Loucy (cell line): ENCODE results near the gene GNG13.

Experiments used
- H2AFZ ChIP-seq: fragments of 200-600 bp; sonication (generic); 2 replicates; pipeline ENCODE4 v1.6.0; 2016; ENCODE audit warnings: antibody characterized with exemption, mild to moderate bottlenecking, low read length, moderate library complexity
- H3F3A ChIP-seq: fragments of 200-600 bp; 2 replicates; pipeline ENCODE4 v1.6.0; 2016; ENCODE audit warnings: antibody characterized with exemption, low read depth, mild to moderate bottlenecking
- H3K27me3 ChIP-seq: fragments of 200-600 bp; sonication (generic); 2 replicates; pipeline ENCODE4 v1.6.1; 2014; ENCODE audit warnings: low read length, mild to moderate bottlenecking; ENCODE audit not compliant: insufficient read depth, poor library complexity, severe bottlenecking
- H3K36me3 ChIP-seq: fragments of 200-600 bp; sonication (generic); 2 replicates; pipeline ENCODE4 v1.6.1; 2016; ENCODE audit warnings: low read length; ENCODE audit not compliant: insufficient read depth
- H3K4me1 ChIP-seq: fragments of 200-600 bp; sonication (generic); 2 replicates; pipeline ENCODE4 v1.5.1; 2014; ENCODE audit warnings: low read length, mild to moderate bottlenecking; ENCODE audit not compliant: insufficient read depth, poor library complexity, severe bottlenecking
- H3K4me2 ChIP-seq: fragments of 200-600 bp; sonication (generic); 2 replicates; pipeline ENCODE4 v1.6.0; 2014; ENCODE audit warnings: antibody characterized with exemption, low read length, low read depth, mild to moderate bottlenecking; ENCODE audit not compliant: poor library complexity, severe bottlenecking
- H3K4me3 ChIP-seq: fragments of 200-600 bp; sonication (generic); 2 replicates; pipeline ENCODE4 v1.5.1; 2014; ENCODE audit warnings: low read length, mild to moderate bottlenecking, mixed read lengths; ENCODE audit not compliant: poor library complexity, severe bottlenecking
- H3K79me2 ChIP-seq: fragments of 200-600 bp; sonication (generic); 2 replicates; pipeline ENCODE4 v1.6.1; 2014; ENCODE audit warnings: low read length; ENCODE audit not compliant: insufficient read depth
- H3K9ac ChIP-seq: fragments of 200-600 bp; sonication (generic); 2 replicates; pipeline ENCODE4 v1.6.0; 2014; ENCODE audit warnings: mild to moderate bottlenecking, low read depth, low read length, moderate library complexity; ENCODE audit not compliant: poor library complexity, severe bottlenecking
- H3K9me2 ChIP-seq: fragments of 200-600 bp; sonication (generic); replicated peaks from 2 replicates; pipeline ENCODE4 v1.6.1; 2016; ENCODE audit warnings: low read depth, low read length, mixed read lengths
- H3K9me3 ChIP-seq: fragments of 200-600 bp; sonication (generic); 2 replicates; pipeline ENCODE4 v1.6.1; 2014; ENCODE audit warnings: mild to moderate bottlenecking, antibody characterized with exemption, low read length, low read depth; ENCODE audit not compliant: insufficient read depth
- H4K20me1 ChIP-seq: fragments of 200-600 bp; sonication (generic); 2 replicates; pipeline ENCODE4 v1.6.0; 2014; ENCODE audit warnings: antibody characterized with exemption, low read length, mild to moderate bottlenecking; ENCODE audit not compliant: insufficient read depth, poor library complexity, severe bottlenecking
- EZH2phosphoT487 ChIP-seq: fragments of 200-600 bp; IDR thresholded peaks from 2 replicates; pipeline ENCODE4 v1.6.1; 2018; ENCODE audit warnings: antibody characterized with exemption, mild to moderate bottlenecking, moderate library complexity, borderline replicate concordance
- TF ChIP-seq, protein P1 (sequence below): fragments of 200-600 bp; sonication (generic); conservative IDR thresholded peaks from 2 replicates; pipeline ENCODE4 v1.5.1; 2014; ENCODE audit warnings: mild to moderate bottlenecking, antibody characterized with exemption, low read length

GNG13 gene

DNA sequence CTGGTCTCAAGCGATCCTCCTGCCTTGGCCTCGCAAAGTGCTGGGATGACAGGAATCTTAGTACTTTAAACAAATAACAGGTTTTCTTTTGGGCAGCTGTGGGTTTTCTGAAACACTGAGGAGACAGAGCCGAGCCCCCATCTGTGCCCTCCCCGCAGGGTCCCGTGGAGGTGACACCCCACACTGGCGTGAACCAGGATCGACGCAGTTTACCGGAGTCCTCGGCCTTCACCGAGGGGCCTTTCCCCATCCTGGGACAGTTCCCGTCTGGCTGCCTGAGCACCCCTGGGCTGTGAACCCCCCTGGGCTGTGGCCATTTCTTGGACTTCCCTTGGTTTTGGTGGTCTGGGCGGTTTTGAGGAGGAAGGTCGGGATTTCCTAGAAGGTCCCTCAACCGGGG is 15.3 kb upstream of the GNG13 start:
- no peak overlapping the region for H3K4me3 ChIP-seq
- H4K20me1 ChIP-seq: no peaks in the 10 kb centered on the region
- no peak for TF ChIP-seq EZH2phosphoT487
- TF ChIP-seq, protein P1, sequence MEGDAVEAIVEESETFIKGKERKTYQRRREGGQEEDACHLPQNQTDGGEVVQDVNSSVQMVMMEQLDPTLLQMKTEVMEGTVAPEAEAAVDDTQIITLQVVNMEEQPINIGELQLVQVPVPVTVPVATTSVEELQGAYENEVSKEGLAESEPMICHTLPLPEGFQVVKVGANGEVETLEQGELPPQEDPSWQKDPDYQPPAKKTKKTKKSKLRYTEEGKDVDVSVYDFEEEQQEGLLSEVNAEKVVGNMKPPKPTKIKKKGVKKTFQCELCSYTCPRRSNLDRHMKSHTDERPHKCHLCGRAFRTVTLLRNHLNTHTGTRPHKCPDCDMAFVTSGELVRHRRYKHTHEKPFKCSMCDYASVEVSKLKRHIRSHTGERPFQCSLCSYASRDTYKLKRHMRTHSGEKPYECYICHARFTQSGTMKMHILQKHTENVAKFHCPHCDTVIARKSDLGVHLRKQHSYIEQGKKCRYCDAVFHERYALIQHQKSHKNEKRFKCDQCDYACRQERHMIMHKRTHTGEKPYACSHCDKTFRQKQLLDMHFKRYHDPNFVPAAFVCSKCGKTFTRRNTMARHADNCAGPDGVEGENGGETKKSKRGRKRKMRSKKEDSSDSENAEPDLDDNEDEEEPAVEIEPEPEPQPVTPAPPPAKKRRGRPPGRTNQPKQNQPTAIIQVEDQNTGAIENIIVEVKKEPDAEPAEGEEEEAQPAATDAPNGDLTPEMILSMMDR: no peak
- no peak overlapping the region for H3K4me2 ChIP-seq
- H3K36me3 ChIP-seq: no peaks in the 10 kb centered on the region
- no peak overlapping the region for H3K9ac ChIP-seq
- peaks cover 11% of the 10 kb centered on the region for H3K4me1 ChIP-seq
- H3K27me3 ChIP-seq: no peaks in the 10 kb centered on the region
- no peaks in the 10 kb centered on the region for H3K9me2 ChIP-seq
- H3K9me3 ChIP-seq: no peaks in the 10 kb centered on the region
- H3F3A ChIP-seq: no peaks in the 10 kb centered on the region
- H3K79me2 ChIP-seq: no peaks in the 10 kb centered on the region
- no peak overlapping the region for H2AFZ ChIP-seq

DNA sequence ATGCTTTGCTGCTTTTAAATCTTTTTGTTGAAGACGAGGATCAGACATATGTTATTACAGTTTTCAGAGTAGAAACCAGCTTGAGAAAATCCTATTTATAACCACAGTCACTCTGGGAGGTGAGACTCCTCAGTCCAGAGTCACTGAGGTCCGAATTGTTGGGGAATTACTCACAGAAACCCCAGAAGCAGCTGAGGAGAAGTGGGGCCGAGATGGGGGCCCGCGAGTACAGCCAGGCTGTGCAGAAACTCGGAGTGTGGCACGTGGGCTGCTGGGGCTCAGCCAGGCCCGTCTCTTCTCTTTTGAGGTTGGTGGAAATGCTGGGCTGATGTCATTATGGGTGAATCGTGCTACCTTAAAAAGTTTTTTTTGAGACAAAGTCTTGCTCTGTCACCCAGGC is 14.4 kb upstream of the GNG13 start:
- no peak overlapping the region for H3K4me2 ChIP-seq
- no peaks in the 10 kb centered on the region for H3K79me2 ChIP-seq
- H3K27me3 ChIP-seq: no peaks in the 10 kb centered on the region
- no peaks in the 10 kb centered on the region for H3K36me3 ChIP-seq
- H3F3A ChIP-seq: no peaks in the 10 kb centered on the region
- no peak overlapping the region for H3K9ac ChIP-seq
- TF ChIP-seq, protein P1: no peak
- TF ChIP-seq EZH2phosphoT487: no peak
- H3K9me3 ChIP-seq: no peaks in the 10 kb centered on the region
- no peak overlapping the region for H3K4me3 ChIP-seq
- no peak overlapping the region for H2AFZ ChIP-seq
- H3K9me2 ChIP-seq: no peaks in the 10 kb centered on the region
- H3K4me1 ChIP-seq: peaks cover 11% of the 10 kb centered on the region
- no peaks in the 10 kb centered on the region for H4K20me1 ChIP-seq

DNA sequence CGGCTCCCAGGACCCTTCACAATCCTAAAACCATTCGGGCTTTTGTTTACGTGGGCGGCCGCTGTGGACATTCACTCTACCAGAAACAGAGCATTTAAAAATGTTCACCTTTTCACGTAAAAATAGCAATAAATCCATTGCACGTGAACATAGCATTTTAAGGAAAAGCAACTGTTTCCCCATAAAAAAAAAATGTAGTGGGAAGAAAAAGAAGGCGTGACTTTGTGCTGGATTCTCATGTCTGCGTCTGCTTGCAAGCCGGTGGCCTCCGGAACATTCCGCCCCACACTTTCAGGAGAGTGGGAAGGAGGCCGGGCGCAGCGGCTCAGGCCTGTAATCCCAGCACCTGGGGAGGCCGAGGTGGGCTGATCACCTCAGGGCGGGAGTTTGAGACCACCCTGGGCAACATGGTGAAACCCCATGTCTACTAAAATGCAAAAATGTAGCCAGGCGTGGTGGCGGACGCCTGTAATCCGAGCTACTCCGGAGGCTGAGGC is 13.4 kb upstream of the GNG13 start:
- H3K4me2 ChIP-seq: no peak overlapping the region
- TF ChIP-seq EZH2phosphoT487: no peak
- TF ChIP-seq, protein P1: 0 out of 2 replicates have a peak, but pooled peaks have one; percentile 1
- peaks cover 2% of the 10 kb centered on the region for H3K4me1 ChIP-seq
- H3K79me2 ChIP-seq: no peaks in the 10 kb centered on the region
- no peaks in the 10 kb centered on the region for H3K36me3 ChIP-seq
- no peaks in the 10 kb centered on the region for H3K27me3 ChIP-seq
- no peaks in the 10 kb centered on the region for H3K9me2 ChIP-seq
- no peaks in the 10 kb centered on the region for H3F3A ChIP-seq
- H2AFZ ChIP-seq: no peak overlapping the region
- H4K20me1 ChIP-seq: no peaks in the 10 kb centered on the region
- no peaks in the 10 kb centered on the region for H3K9me3 ChIP-seq
- H3K9ac ChIP-seq: no peak overlapping the region
- H3K4me3 ChIP-seq: no peak overlapping the region
